Ishikawa (cell line): ENCODE data around the gene COMP.

Experiments
- CEBPB ChIP-seq: IDR thresholded peaks from 2 replicates; pipeline ENCODE4 v1.6.1; 2012
- CREB1 ChIP-seq: IDR thresholded peaks from 2 replicates; pipeline ENCODE4 v1.6.1; 2012; ENCODE audit warnings: low read depth
- EGR1 ChIP-seq: IDR thresholded peaks from 2 replicates; pipeline ENCODE4 v1.6.1; 2012
- EP300 ChIP-seq: IDR thresholded peaks from 2 replicates; pipeline ENCODE4 v1.6.1; 2012; ENCODE audit warnings: borderline replicate concordance
- FOXM1 ChIP-seq: IDR thresholded peaks from 2 replicates; pipeline ENCODE4 v1.6.1; 2012; ENCODE audit warnings: low read depth, borderline replicate concordance
- NFIC ChIP-seq: IDR thresholded peaks from 2 replicates; pipeline ENCODE4 v1.6.1; 2012
- RAD21 ChIP-seq: IDR thresholded peaks from 2 replicates; pipeline ENCODE4 v1.6.1; 2012; ENCODE audit warnings: low read depth
- TAF1 ChIP-seq: IDR thresholded peaks from 2 replicates; pipeline ENCODE4 v1.6.1; 2012; ENCODE audit warnings: low read depth, mild to moderate bottlenecking
- TCF12 ChIP-seq: IDR thresholded peaks from 2 replicates; pipeline ENCODE4 v1.6.1; 2012; ENCODE audit warnings: low read depth
- TEAD4 ChIP-seq: IDR thresholded peaks from 2 replicates; pipeline ENCODE4 v1.6.1; 2012
- YY1 ChIP-seq: IDR thresholded peaks from 2 replicates; pipeline ENCODE4 v1.6.1; 2012; ENCODE audit warnings: low read depth
- ZBTB7A ChIP-seq: IDR thresholded peaks from 2 replicates; pipeline ENCODE4 v1.6.1; 2012; ENCODE audit warnings: low read depth
- TF ChIP-seq, protein P1 (sequence below): IDR thresholded peaks from 2 replicates; pipeline ENCODE4 v1.6.1; 2012
- TF ChIP-seq, protein P2 (sequence below): IDR thresholded peaks from 2 replicates; pipeline ENCODE4 v1.6.1; 2012
- TF ChIP-seq, protein P3 (sequence below): IDR thresholded peaks from 2 replicates; pipeline ENCODE4 v1.6.1; 2012; ENCODE audit warnings: low read depth, mild to moderate bottlenecking

The COMP gene

DNA sequence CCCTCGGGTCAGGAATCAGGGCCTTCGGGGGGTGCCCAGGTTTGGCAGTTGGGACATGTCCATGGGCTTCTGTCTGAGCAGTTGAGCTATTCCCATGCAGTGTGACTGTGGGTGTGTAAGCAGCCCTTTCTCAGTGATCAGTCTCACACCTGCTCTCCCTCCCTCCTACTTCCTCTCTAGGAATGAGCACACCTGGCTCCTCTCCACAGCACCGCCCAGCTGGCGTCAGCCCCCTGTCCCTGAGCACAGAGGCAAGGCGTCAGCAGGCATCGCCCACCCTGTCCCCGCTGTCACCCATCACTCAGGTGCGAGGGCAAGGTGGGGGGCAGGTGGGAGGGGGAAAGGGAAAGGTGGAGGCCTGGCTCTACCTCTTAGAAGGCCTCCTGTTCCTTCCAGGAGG, 25.9 kb downstream of the COMP start:
- TF ChIP-seq TAF1 (no peak), NFIC (peak; percentile 56), TEAD4 (no peak), FOXM1 (no peak), EP300 (peak; percentile 55; the same call in 1 of the 2 replicates), RAD21 (no peak), ZBTB7A (peak; percentile 56; the same call in 1 of the 2 replicates), YY1 (no peak), CEBPB (no peak), EGR1 (no peak), CREB1 (no peak), TCF12 (peak; percentile 59; the same call in 1 of the 2 replicates)
- TF ChIP-seq, protein P1, sequence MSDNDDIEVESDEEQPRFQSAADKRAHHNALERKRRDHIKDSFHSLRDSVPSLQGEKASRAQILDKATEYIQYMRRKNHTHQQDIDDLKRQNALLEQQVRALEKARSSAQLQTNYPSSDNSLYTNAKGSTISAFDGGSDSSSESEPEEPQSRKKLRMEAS = no peak; the same call in 1 of the 2 replicates
- TF ChIP-seq, protein P2, sequence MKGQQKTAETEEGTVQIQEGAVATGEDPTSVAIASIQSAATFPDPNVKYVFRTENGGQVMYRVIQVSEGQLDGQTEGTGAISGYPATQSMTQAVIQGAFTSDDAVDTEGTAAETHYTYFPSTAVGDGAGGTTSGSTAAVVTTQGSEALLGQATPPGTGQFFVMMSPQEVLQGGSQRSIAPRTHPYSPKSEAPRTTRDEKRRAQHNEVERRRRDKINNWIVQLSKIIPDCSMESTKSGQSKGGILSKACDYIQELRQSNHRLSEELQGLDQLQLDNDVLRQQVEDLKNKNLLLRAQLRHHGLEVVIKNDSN = no peak
- TF ChIP-seq, protein P3, sequence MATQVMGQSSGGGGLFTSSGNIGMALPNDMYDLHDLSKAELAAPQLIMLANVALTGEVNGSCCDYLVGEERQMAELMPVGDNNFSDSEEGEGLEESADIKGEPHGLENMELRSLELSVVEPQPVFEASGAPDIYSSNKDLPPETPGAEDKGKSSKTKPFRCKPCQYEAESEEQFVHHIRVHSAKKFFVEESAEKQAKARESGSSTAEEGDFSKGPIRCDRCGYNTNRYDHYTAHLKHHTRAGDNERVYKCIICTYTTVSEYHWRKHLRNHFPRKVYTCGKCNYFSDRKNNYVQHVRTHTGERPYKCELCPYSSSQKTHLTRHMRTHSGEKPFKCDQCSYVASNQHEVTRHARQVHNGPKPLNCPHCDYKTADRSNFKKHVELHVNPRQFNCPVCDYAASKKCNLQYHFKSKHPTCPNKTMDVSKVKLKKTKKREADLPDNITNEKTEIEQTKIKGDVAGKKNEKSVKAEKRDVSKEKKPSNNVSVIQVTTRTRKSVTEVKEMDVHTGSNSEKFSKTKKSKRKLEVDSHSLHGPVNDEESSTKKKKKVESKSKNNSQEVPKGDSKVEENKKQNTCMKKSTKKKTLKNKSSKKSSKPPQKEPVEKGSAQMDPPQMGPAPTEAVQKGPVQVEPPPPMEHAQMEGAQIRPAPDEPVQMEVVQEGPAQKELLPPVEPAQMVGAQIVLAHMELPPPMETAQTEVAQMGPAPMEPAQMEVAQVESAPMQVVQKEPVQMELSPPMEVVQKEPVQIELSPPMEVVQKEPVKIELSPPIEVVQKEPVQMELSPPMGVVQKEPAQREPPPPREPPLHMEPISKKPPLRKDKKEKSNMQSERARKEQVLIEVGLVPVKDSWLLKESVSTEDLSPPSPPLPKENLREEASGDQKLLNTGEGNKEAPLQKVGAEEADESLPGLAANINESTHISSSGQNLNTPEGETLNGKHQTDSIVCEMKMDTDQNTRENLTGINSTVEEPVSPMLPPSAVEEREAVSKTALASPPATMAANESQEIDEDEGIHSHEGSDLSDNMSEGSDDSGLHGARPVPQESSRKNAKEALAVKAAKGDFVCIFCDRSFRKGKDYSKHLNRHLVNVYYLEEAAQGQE = no peak

DNA sequence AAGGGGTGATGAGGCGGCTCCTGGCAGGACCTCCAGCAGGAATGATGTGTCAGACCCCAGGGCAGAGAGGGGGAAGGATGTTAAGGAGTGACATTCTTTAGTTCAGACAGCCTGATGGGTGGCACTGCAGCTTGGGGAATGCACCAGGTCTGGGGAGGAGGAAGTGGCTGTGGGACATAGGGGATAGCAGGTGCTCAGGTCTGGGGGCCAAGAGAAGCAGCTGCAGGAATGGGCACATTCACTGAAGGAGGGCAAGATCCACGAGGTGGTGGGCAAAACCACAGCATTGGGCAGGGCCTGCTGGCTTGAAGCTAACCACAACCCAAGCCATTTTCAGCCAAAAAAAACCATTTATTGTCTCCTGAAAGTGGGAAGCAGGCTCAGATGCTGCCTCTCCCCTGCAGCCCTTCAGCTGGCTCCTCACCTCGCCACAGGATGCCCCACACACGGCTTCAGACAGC, 26.5 kb downstream of the COMP start:
- TF ChIP-seq, protein P1 = no peak; the same call in 1 of the 2 replicates
- TF ChIP-seq RAD21 (no peak), TAF1 (no peak), TCF12 (no peak), NFIC (no peak), FOXM1 (no peak), EGR1 (no peak), CREB1 (no peak), EP300 (no peak), YY1 (no peak), ZBTB7A (no peak), CEBPB (no peak), TEAD4 (no peak)
- TF ChIP-seq, protein P2 = no peak
- TF ChIP-seq, protein P3 = no peak

DNA sequence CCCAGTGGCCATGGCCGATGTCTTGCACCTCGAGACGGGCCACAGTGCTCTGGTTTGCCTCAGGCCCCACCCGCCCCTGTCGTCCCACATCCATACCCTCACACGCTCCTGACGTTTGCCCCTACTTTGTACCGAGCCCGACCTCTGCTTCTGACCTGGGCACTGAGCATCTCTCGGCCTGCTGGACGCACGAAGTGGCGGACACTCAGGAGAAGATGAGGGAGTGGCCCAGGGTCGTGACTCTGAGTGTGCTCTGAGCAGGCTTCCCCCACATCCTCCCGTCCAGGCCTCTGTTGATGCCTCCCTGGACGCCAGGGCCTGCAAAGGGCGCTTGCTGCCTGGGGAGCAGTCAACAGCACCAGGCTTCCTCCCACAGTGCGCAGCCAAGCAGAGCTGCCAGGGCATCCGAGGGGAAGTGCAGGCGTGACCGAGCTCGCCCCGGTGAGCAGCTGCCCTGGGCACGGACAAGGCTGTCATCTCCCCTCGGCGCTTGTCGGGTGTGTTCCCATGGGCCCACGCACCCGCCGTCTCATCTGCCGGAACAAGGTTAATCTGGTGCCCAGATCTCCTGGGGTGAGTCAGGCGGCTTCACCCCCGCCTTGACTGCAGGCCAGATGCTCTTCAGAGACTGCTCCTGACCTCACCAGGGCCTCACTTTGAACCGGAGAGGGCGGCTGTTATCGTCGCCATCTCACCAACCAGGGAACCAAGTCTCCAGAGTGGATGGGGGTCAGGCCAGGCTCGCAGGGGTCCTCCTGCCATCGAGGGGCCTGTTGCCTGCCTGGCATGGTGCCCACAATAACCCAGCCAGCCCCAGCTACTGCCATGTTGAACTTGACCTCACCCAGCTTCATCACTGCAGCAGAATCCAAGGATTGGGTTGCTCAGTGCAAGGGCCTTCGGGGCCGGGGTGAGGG, 27.2 kb downstream of the COMP start:
- TF ChIP-seq TEAD4 = peak; percentile 81
- no peak for TF ChIP-seq CEBPB
- TF ChIP-seq, protein P2 = 0 out of 2 replicates have a peak, but pooled peaks have one; percentile 6
- no peak for TF ChIP-seq CREB1
- peak; percentile 99 for TF ChIP-seq TCF12
- peak; percentile 97 for TF ChIP-seq NFIC
- TF ChIP-seq, protein P1 = peak; percentile 72
- TF ChIP-seq FOXM1 = peak; percentile 88
- 0 out of 2 replicates have a peak, but pooled peaks have one; percentile 37 for TF ChIP-seq YY1
- TF ChIP-seq TAF1 = no peak
- peak; percentile 93 for TF ChIP-seq EGR1
- TF ChIP-seq, protein P3 = no peak
- peak; percentile 98 for TF ChIP-seq EP300
- TF ChIP-seq RAD21 = peak; percentile 1; the same call in 1 of the 2 replicates
